DMS79 treated with DMSO at 0.1 percent for 48 hours (cell line): ENCODE measurements around the gene ZNF324.
"Not testable (repeated sequence)": the region's sequence is repeated elsewhere in the genome, so short reads cannot be mapped to it uniquely, and the experiment has no call there.

Experiments
- DNase-seq: peaks from one replicate; lab custom pipeline; 2025; lab: John Stamatoyannopoulos, UW

The ZNF324 gene

GRCh38 chr19:58466760-58467589 is at the start of gene ZNF324:
Gene ZNF324, plus strand, starts transcription at chr19:58467080. Its CDS starts 2,106 bp downstream, at chr19:58469186.
- DNase-seq = peak; percentile 95

- no peak for DNase-seq
Measured at GRCh38 chr19:58428617-58429016, 38.3 kb upstream of the ZNF324 start.

GRCh38 chr19:58429745-58430144 is 37.1 kb upstream of the ZNF324 start:
- no peak for DNase-seq

GRCh38 chr19:58434217-58434616 is 32.7 kb upstream of the ZNF324 start:
- DNase-seq = no peak

GRCh38 chr19:58439576-58440554 is 27.0 kb upstream of the ZNF324 start, which contains the start of gene ZNF132:
Gene ZNF132, minus strand, starts transcription at chr19:58440153. Its CDS starts 332 bp downstream, at chr19:58439821.
- peak; percentile 86 for DNase-seq

GRCh38 chr19:58440556-58440955 is 26.3 kb upstream of the ZNF324 start:
- no peak for DNase-seq

GRCh38 chr19:58442986-58443385 is 23.9 kb upstream of the ZNF324 start:
- not testable (repeated sequence) for DNase-seq

GRCh38 chr19:58448860-58449259 is 18.0 kb upstream of the ZNF324 start:
- not testable (repeated sequence) for DNase-seq

GRCh38 chr19:58449980-58450379 is 16.9 kb upstream of the ZNF324 start:
- not testable (repeated sequence) for DNase-seq

- DNase-seq = peak; percentile 55
Measured at GRCh38 chr19:58450856-58451357, 16.0 kb upstream of the ZNF324 start.

- DNase-seq = peak; percentile 94
Measured at GRCh38 chr19:58451358-58452101, 15.3 kb upstream of the ZNF324 start, which contains the start of gene ZNF324B. Gene ZNF324B, plus strand, starts transcription at chr19:58451622. Its CDS starts 2,080 bp downstream, at chr19:58453702.

- no peak for DNase-seq
Measured at GRCh38 chr19:58453743-58454142, 13.1 kb upstream of the ZNF324 start.

- no peak for DNase-seq
Measured at GRCh38 chr19:58455306-58455705, 11.6 kb upstream of the ZNF324 start.

GRCh38 chr19:58456111-58456510 is 10.8 kb upstream of the ZNF324 start:
- DNase-seq = no peak

- DNase-seq = no peak
Measured at GRCh38 chr19:58460039-58460438, 6.8 kb upstream of the ZNF324 start.

- DNase-seq = no peak
Measured at GRCh38 chr19:58466089-58466759, 656 bp upstream of the ZNF324 start.

- no peak for DNase-seq
Measured at GRCh38 chr19:58468216-58468839, 1.4 kb downstream of the ZNF324 start.

- DNase-seq = no peak
Measured at GRCh38 chr19:58469241-58470013, 2.5 kb downstream of the ZNF324 start.

GRCh38 chr19:58470837-58471543 is 4.1 kb downstream of the ZNF324 start:
- not testable (repeated sequence) for DNase-seq
